ENCODE measurements around the gene ACOT6. TPM values are rescaled to one million over a fixed set of nuclear protein-coding genes. Genes with fewer than 3 reads are reported as not detected.
"Not testable (repeated sequence)": the region's sequence is repeated elsewhere in the genome, so short reads cannot be mapped to it uniquely, and the experiment has no call there.

The ACOT6 gene
- total and polyA plus RNA-seq, 2 of the 4 experiments (the other 2 are of a cell fraction), result not detected

GRCh38 chr14:73569185-73569958, 42.9 kb upstream of the ACOT6 start, which contains the start of gene ACOT2:
ACOT2 (plus strand) TSS chr14:73569213; CDS start chr14:73569241, 28 bp downstream.
- dilution Hi-C loops (cut with HindIII; ENCODE audit: low sequenced_read_pairs, unreplicated experiment); H4K20me1 ChIP-seq (ENCODE audit: insufficient read depth, low read length); H3K9me1 ChIP-seq (ENCODE audit: insufficient read depth, low read length); H3K4me1 ChIP-seq (ENCODE audit: control insufficient read depth, insufficient read depth, low read length); H3K36me3 ChIP-seq (ENCODE audit: control insufficient read depth, insufficient read depth, low read length); H3K27me3 ChIP-seq (ENCODE audit: control insufficient read depth, insufficient read depth, low read length); in situ Hi-C loops (cut with MboI; ENCODE audit: low sequenced_read_pairs); H3K9me3 ChIP-seq (ENCODE audit: control insufficient read depth, insufficient read depth, low read length): not testable (repeated sequence)
- H2BK120ac ChIP-seq (ENCODE audit: low read depth, low read length), result peak within 1 kb of the TSS; percentile 95
- H4K91ac ChIP-seq (ENCODE audit: insufficient read depth, low read depth, low read length), result peak within 1 kb of the TSS; percentile 99
- H3K79me1 ChIP-seq (ENCODE audit: low read depth in 1 of 2, low read length in 2 of 2), result peaks cover 15 to 29% of the 10 kb centered on the region in 2 experiments
- H2AK9ac ChIP-seq (replicated peaks; ENCODE audit: low read depth, low read length, poor library complexity), result peak within 1 kb of the TSS; percentile 95
- BruUV-seq (replicated peaks), result TSS peak; percentile 86
- peak within 1 kb of the TSS; percentile 88; the same call in 2 of the 3 replicates for H2BK15ac ChIP-seq (ENCODE audit: low read depth, low read length)
- CTCF ChIA-PET, result interaction anchor here (1.5 kb wide), 1 partner anchor 61 kb away, joined by 5 read pairs; no protein-coding TSS in a partner anchor
- H3K27ac ChIP-seq (ENCODE audit: insufficient read depth, low read length), result peak within 1 kb of the TSS; percentile 92
- peak within 1 kb of the TSS; percentile 95 for H4K5ac ChIP-seq (ENCODE audit: low read depth, low read length)
- peak within 1 kb of the TSS; percentile 99 for H3K4ac ChIP-seq (ENCODE audit: low read depth, low read length)
- peak; percentile 90 for ATAC-seq (ENCODE audit: low read depth)
- H4K8ac ChIP-seq (ENCODE audit: low read depth in 2 of 2, low read length in 2 of 2), result peak within 1 kb of the TSS; percentile 87 to 99
- H2AK5ac ChIP-seq (ENCODE audit: low read depth, low read length), result peak within 1 kb of the TSS; percentile 92
- peak within 1 kb of the TSS; percentile 81 for H2BK5ac ChIP-seq (ENCODE audit: low read depth, low read length, poor library complexity, severe bottlenecking)
- H3K14ac ChIP-seq (replicated peaks; ENCODE audit: low read depth, low read length), result peak within 1 kb of the TSS; percentile 99
- WGBS, 2 experiments (ENCODE audit: extremely low coverage in 2 of 2, insufficient read length in 1 of 2), result 4% methylated on average over 20 of the region's 83 CpGs; no CpG with 5 or more reads in 1 of the 2 experiments
- H3K18ac ChIP-seq (ENCODE audit: low read depth, low read length), result peak within 1 kb of the TSS; percentile 94
- peak within 1 kb of the TSS; percentile 73; the same call in 1 of the 2 replicates for H2BK20ac ChIP-seq (ENCODE audit: low read depth, low read length)
- H3K4me2 ChIP-seq (ENCODE audit: low read depth, low read length), result peak within 1 kb of the TSS; percentile 86
- peak within 1 kb of the TSS; percentile 97 for H3K23ac ChIP-seq (ENCODE audit: low read depth, low read length)
- intact Hi-C loops (cut with micrococcal nuclease), result loop anchor here (5.0 kb wide), 1 partner anchor 47 kb away; no protein-coding TSS in a partner anchor
- H2AFZ ChIP-seq (replicated peaks; ENCODE audit: low read length, poor library complexity), result peak within 1 kb of the TSS; percentile 95
- H3K4me3 ChIP-seq (ENCODE audit: insufficient read depth, low read depth, low read length), result peak within 1 kb of the TSS; percentile 70
- POLR2A ChIA-PET (ENCODE audit: unreplicated experiment), result interaction anchor here (0.5 to 0.7 kb wide), 5 partner anchors 10 to 303 kb away, joined by 3 to 11 read pairs (median 4); no protein-coding TSS in a partner anchor
- peak within 1 kb of the TSS; percentile 88 for H3K56ac ChIP-seq (ENCODE audit: extremely low read depth, insufficient read depth, low read length)
- peak; percentile 93 for DNase-seq
- peak within 1 kb of the TSS; percentile 93 for H3K9ac ChIP-seq (ENCODE audit: low read depth, low read length)
- TF ChIP-seq POLR2A (IDR thresholded peaks at IDR 0.05; ENCODE audit: low read depth, low read length), result peak; percentile 80
- peak; percentile 85 for TF ChIP-seq BHLHE40 (IDR thresholded peaks at IDR 0.05; ENCODE audit: low read depth, low read length)

Data from IMR-90 (cell line).